ENCODE results near the gene BLCAP.

DNA sequence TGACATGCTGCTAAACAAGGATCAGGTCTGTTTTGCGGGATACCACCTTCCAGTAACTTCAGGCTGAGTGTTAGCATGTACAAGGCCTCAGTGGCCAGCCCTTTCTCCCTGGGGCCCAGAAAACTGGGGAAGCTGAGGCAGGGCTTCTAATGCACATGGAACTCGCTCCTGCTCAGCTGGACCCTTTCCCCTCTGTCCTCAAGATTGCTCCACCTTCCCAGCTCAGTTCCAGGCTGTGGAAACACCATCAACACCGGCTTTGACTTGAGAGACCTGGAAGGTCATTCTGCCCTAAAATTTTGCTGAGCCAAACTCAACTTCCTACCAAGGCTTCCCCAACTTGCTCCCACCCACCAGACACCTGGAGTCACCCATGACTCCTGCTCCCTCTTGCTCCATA is 4.2 kb upstream of the BLCAP start:
- TF ChIP-seq, protein P1, sequence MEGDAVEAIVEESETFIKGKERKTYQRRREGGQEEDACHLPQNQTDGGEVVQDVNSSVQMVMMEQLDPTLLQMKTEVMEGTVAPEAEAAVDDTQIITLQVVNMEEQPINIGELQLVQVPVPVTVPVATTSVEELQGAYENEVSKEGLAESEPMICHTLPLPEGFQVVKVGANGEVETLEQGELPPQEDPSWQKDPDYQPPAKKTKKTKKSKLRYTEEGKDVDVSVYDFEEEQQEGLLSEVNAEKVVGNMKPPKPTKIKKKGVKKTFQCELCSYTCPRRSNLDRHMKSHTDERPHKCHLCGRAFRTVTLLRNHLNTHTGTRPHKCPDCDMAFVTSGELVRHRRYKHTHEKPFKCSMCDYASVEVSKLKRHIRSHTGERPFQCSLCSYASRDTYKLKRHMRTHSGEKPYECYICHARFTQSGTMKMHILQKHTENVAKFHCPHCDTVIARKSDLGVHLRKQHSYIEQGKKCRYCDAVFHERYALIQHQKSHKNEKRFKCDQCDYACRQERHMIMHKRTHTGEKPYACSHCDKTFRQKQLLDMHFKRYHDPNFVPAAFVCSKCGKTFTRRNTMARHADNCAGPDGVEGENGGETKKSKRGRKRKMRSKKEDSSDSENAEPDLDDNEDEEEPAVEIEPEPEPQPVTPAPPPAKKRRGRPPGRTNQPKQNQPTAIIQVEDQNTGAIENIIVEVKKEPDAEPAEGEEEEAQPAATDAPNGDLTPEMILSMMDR (conservative IDR thresholded peaks at IDR 0.05; ENCODE audit: low read depth in 2 of 2), result no peak
- TF ChIP-seq REST (IDR thresholded peaks at IDR 0.05; ENCODE audit: unreplicated experiment) (no peak), POLR2AphosphoS5 (IDR thresholded peaks at IDR 0.05; ENCODE audit: low read depth) (no peak), CREB1 (CRISPR knock-in tag; IDR thresholded peaks at IDR 0.05; ENCODE audit: low read depth) (no peak), EZH2 (IDR thresholded peaks at IDR 0.05; ENCODE audit: low read depth, unreplicated experiment) (no peak), EZH2phosphoT487 (IDR thresholded peaks at IDR 0.05; ENCODE audit: unreplicated experiment) (no peak), NANOG (IDR thresholded peaks at IDR 0.05; ENCODE audit: borderline replicate concordance) (no peak), JUNB (IDR thresholded peaks at IDR 0.05; ENCODE audit: unreplicated experiment) (no peak), ZNF331 (CRISPR knock-in tag; IDR thresholded peaks at IDR 0.05; ENCODE audit: low read depth) (no peak), STAT1 (IDR thresholded peaks at IDR 0.05; ENCODE audit: unreplicated experiment) (no peak)
- TF ChIP-seq, protein P2, sequence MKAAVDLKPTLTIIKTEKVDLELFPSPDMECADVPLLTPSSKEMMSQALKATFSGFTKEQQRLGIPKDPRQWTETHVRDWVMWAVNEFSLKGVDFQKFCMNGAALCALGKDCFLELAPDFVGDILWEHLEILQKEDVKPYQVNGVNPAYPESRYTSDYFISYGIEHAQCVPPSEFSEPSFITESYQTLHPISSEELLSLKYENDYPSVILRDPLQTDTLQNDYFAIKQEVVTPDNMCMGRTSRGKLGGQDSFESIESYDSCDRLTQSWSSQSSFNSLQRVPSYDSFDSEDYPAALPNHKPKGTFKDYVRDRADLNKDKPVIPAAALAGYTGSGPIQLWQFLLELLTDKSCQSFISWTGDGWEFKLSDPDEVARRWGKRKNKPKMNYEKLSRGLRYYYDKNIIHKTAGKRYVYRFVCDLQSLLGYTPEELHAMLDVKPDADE (IDR thresholded peaks at IDR 0.05), result no peak
- TF ChIP-seq, protein P3, sequence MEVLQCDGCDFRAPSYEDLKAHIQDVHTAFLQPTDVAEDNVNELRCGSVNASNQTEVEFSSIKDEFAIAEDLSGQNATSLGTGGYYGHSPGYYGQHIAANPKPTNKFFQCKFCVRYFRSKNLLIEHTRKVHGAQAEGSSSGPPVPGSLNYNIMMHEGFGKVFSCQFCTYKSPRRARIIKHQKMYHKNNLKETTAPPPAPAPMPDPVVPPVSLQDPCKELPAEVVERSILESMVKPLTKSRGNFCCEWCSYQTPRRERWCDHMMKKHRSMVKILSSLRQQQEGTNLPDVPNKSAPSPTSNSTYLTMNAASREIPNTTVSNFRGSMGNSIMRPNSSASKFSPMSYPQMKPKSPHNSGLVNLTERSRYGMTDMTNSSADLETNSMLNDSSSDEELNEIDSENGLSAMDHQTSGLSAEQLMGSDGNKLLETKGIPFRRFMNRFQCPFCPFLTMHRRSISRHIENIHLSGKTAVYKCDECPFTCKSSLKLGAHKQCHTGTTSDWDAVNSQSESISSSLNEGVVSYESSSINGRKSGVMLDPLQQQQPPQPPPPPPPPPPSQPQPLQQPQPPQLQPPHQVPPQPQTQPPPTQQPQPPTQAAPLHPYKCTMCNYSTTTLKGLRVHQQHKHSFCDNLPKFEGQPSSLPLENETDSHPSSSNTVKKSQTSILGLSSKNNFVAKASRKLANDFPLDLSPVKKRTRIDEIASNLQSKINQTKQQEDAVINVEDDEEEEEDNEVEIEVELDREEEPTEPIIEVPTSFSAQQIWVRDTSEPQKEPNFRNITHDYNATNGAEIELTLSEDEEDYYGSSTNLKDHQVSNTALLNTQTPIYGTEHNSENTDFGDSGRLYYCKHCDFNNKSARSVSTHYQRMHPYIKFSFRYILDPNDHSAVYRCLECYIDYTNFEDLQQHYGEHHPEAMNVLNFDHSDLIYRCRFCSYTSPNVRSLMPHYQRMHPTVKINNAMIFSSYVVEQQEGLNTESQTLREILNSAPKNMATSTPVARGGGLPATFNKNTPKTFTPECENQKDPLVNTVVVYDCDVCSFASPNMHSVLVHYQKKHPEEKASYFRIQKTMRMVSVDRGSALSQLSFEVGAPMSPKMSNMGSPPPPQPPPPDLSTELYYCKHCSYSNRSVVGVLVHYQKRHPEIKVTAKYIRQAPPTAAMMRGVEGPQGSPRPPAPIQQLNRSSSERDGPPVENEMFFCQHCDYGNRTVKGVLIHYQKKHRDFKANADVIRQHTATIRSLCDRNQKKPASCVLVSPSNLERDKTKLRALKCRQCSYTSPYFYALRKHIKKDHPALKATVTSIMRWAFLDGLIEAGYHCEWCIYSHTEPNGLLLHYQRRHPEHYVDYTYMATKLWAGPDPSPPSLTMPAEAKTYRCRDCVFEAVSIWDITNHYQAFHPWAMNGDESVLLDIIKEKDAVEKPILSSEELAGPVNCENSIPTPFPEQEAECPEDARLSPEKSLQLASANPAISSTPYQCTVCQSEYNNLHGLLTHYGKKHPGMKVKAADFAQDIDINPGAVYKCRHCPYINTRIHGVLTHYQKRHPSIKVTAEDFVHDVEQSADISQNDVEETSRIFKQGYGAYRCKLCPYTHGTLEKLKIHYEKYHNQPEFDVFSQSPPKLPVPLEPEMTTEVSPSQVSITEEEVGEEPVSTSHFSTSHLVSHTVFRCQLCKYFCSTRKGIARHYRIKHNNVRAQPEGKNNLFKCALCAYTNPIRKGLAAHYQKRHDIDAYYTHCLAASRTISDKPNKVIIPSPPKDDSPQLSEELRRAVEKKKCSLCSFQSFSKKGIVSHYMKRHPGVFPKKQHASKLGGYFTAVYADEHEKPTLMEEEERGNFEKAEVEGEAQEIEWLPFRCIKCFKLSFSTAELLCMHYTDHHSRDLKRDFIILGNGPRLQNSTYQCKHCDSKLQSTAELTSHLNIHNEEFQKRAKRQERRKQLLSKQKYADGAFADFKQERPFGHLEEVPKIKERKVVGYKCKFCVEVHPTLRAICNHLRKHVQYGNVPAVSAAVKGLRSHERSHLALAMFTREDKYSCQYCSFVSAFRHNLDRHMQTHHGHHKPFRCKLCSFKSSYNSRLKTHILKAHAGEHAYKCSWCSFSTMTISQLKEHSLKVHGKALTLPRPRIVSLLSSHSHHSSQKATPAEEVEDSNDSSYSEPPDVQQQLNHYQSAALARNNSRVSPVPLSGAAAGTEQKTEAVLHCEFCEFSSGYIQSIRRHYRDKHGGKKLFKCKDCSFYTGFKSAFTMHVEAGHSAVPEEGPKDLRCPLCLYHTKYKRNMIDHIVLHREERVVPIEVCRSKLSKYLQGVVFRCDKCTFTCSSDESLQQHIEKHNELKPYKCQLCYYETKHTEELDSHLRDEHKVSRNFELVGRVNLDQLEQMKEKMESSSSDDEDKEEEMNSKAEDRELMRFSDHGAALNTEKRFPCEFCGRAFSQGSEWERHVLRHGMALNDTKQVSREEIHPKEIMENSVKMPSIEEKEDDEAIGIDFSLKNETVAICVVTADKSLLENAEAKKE (CRISPR knock-in tag; IDR thresholded peaks at IDR 0.05), result no peak

Data from GM23338 (cell line).